K562 (cell line): Measurements from ENCODE around the gene RPTOR. TPM values are rescaled to one million over a fixed set of nuclear protein-coding genes. Genes with fewer than 3 reads are reported as not detected.
A peak's percentile ranks its signal among the peaks of the same experiment; 100 is the strongest.

Experiments used
- ATAC-seq: fragments of 200-7000 bp; cut with Tn5 transposase; 3 replicates; pipeline ENCODE4 v1.9.1; 2020; ENCODE audit warnings: moderate library complexity
- BruUV-seq: library from RNA; stranded (reverse); fragments of 400-500 nt; replicated peaks from 2 replicates; lab custom pipeline; 2021; lab: Mats Ljungman, UMichigan
- CTCF ChIA-PET: fragments of 300-600 bp; formaldehyde crosslinking; extraction: SDS; loops from one replicate; lab custom pipeline; 2021; ENCODE audit warnings: low intra/inter-chr PET ratio; lab: Yijun Ruan, JAX
- POLR2A ChIA-PET: fragments of 300-600, 350-650 bp; sonication (Branson Sonifier 250); formaldehyde crosslinking; extraction: SDS; loops from one replicate; lab custom pipeline; 2021; ENCODE audit warnings: antibody characterized with exemption, inconsistent platforms; lab: Yijun Ruan, JAX
- DNase-seq, 4 experiments: peaks; one replicate each; pipeline versions ENCODE4 v3.0.0 to v3.0.0-alpha.2; 2011 to 2018; ENCODE audit warnings: low spot score in 3 of 4, mixed read lengths in 3 of 4; ENCODE audit errors: extremely low read depth in 1 of 4
- FAIRE-seq: peaks from 2 replicates; lab custom pipeline; 2011; peaks lifted over from hg19 to GRCh38; lab: Jason Lieb, UNC
- H2AFZ ChIP-seq: 2 replicates; pipeline ENCODE4 v1.6.0; 2011; ENCODE audit warnings: low read depth, low read length, control low read depth, inconsistent platforms
- H3K27ac ChIP-seq: fragments of 200-600 bp; 3 replicates; pipeline ENCODE4 v1.8.0; 2011; ENCODE audit warnings: low read depth, mild to moderate bottlenecking, control low read depth, inconsistent platforms, low read length, moderate library complexity, mixed read lengths; ENCODE audit errors: extremely low read depth
- H3K27me3 ChIP-seq, 2 experiments: fragments of 300-600 bp in 1 of 2; 2 replicates in 1 of 2; 3 replicates in 1 of 2; pipeline versions ENCODE4 v1.6.0 to v1.8.0; 2011; ENCODE audit warnings: inconsistent platforms in 2 of 2, low read length in 2 of 2, mild to moderate bottlenecking in 1 of 2, mixed read lengths in 1 of 2, moderate library complexity in 1 of 2; ENCODE audit not compliant: control insufficient read depth in 2 of 2, insufficient read depth in 2 of 2
- H3K36me3 ChIP-seq: fragments of 300-600 bp; 3 replicates; pipeline ENCODE4 v1.8.0; 2011; ENCODE audit warnings: mild to moderate bottlenecking, low read length, inconsistent platforms; ENCODE audit not compliant: control insufficient read depth, insufficient read depth
- H3K4me1 ChIP-seq, 2 experiments: fragments of 200-600 bp in 1 of 2; replicated peaks in 1 of 2; 2 replicates in 1 of 2; 3 replicates in 1 of 2; pipeline versions ENCODE4 v1.5.1 to v1.8.0; 2011; ENCODE audit warnings: inconsistent platforms in 2 of 2, low read length in 2 of 2, mild to moderate bottlenecking in 1 of 2, mixed read lengths in 1 of 2, moderate library complexity in 1 of 2; ENCODE audit not compliant: control insufficient read depth in 2 of 2, insufficient read depth in 2 of 2
- H3K4me2 ChIP-seq: 2 replicates; pipeline ENCODE4 v1.6.1; 2011; ENCODE audit warnings: low read length, control low read depth, inconsistent platforms, mixed read lengths; ENCODE audit not compliant: insufficient read depth
- H3K4me3 ChIP-seq: fragments of 200-600 bp; sonication (generic), shearing (Covaris generic); 2 replicates; pipeline ENCODE4 v1.5.1; 2016; ENCODE audit warnings: control low read depth, inconsistent platforms
- H3K79me2 ChIP-seq: fragments of 200-600 bp; 3 replicates; pipeline ENCODE4 v1.8.0; 2011; ENCODE audit warnings: low read length, inconsistent platforms; ENCODE audit not compliant: control insufficient read depth, insufficient read depth
- H3K9ac ChIP-seq, 2 experiments: 2 replicates each; pipeline versions ENCODE4 v1.6.0 to v1.6.1; 2011; ENCODE audit warnings: low read depth in 2 of 2, low read length in 2 of 2, control low read depth in 1 of 2, inconsistent platforms in 1 of 2, mild to moderate bottlenecking in 1 of 2, mixed read lengths in 1 of 2; ENCODE audit not compliant: insufficient read depth in 1 of 2
- H3K9me1 ChIP-seq: one replicate; pipeline ENCODE4 v1.6.0; 2011; ENCODE audit warnings: inconsistent platforms, mild to moderate bottlenecking, low read length, moderate library complexity; ENCODE audit not compliant: control insufficient read depth, insufficient read depth
- H3K9me3 ChIP-seq: replicated peaks from 2 replicates; pipeline ENCODE4 v1.5.1; 2011; ENCODE audit warnings: low read depth, low read length, inconsistent platforms; ENCODE audit not compliant: control insufficient read depth, insufficient read depth
- H4K20me1 ChIP-seq: replicated peaks from 2 replicates; pipeline ENCODE4 v1.6.1; 2011; ENCODE audit warnings: low read length, inconsistent platforms, mixed read lengths; ENCODE audit not compliant: control insufficient read depth, insufficient read depth
- ATF7 ChIP-seq: fragments of 450-650 bp; IDR thresholded peaks from 2 replicates; pipeline ENCODE4 v1.7.1; 2014; ENCODE audit warnings: mild to moderate bottlenecking, moderate library complexity
- ETS1 ChIP-seq: conservative IDR thresholded peaks from 2 replicates; pipeline ENCODE4 v1.6.1; 2011; ENCODE audit warnings: low read depth, mild to moderate bottlenecking, low read length; ENCODE audit not compliant: control insufficient read depth
- HIVEP1 ChIP-seq: fragments of 250-450 bp; sonication (Bioruptor Pico); IDR thresholded peaks from 2 replicates; pipeline ENCODE4 v1.4.0; 2020; ENCODE audit warnings: mild to moderate bottlenecking
- MYBL2 ChIP-seq, 2 experiments: fragments of 450-650 bp in 1 of 2; sonication (generic) in 1 of 2; formaldehyde crosslinking in 1 of 2; IDR thresholded peaks; 2 replicates each; pipeline versions ENCODE4 v1.6.1 to v1.8.1; 2017 to 2022; ENCODE audit warnings: borderline replicate concordance in 1 of 2, inconsistent platforms in 1 of 2, low read depth in 1 of 2, mild to moderate bottlenecking in 1 of 2, missing genetic modification reagents in 1 of 2, moderate library complexity in 1 of 2
- PHF20 ChIP-seq: fragments of 450-650 bp; IDR thresholded peaks from 2 replicates; pipeline ENCODE4 v1.6.1; 2018; ENCODE audit not compliant: partially characterized antibody
- RBM14 ChIP-seq: fragments of 200-400 bp; formaldehyde crosslinking; IDR thresholded peaks from 2 replicates; pipeline ENCODE4 v1.6.1; 2018; ENCODE audit warnings: low read depth, mild to moderate bottlenecking, low read length, moderate library complexity, borderline replicate concordance; ENCODE audit not compliant: insufficient read depth
- RERE ChIP-seq: sonication (generic); formaldehyde crosslinking; IDR thresholded peaks from 2 replicates; pipeline ENCODE4 v1.8.0; 2023; ENCODE audit warnings: missing genetic modification reagents, mild to moderate bottlenecking, borderline replicate concordance
- SUPT5H ChIP-seq: fragments of 450-650 bp; IDR thresholded peaks from 2 replicates; pipeline ENCODE4 v1.6.1; 2016
- TAF15 ChIP-seq: fragments of 200-400 bp; formaldehyde crosslinking; IDR thresholded peaks from 2 replicates; pipeline ENCODE4 v1.6.1; 2017; ENCODE audit warnings: mild to moderate bottlenecking, low read depth, low read length, moderate library complexity
- THRA ChIP-seq: fragments of 450-650 bp; IDR thresholded peaks from 2 replicates; pipeline ENCODE4 v1.6.1; 2017; ENCODE audit warnings: mild to moderate bottlenecking, moderate library complexity
- ZNF165 ChIP-seq: fragments of 250-450 bp; sonication (Bioruptor Pico); IDR thresholded peaks from 2 replicates; pipeline ENCODE4 v1.4.0; 2020; ENCODE audit warnings: borderline replicate concordance
- ZNF175 ChIP-seq: fragments of 200-800 bp; sonication (Bioruptor generic); IDR thresholded peaks from 2 replicates; pipeline ENCODE4 v1.6.1; 2016; ENCODE audit warnings: low read depth, mild to moderate bottlenecking, missing genetic modification characterization, missing compliant biosample characterization
- ZNF3 ChIP-seq: fragments of 250-450 bp; sonication (Bioruptor Pico); IDR thresholded peaks from 2 replicates; pipeline ENCODE4 v1.5.0; 2021; ENCODE audit warnings: mild to moderate bottlenecking, moderate library complexity
- ZNF785 ChIP-seq: fragments of 250-450 bp; sonication (Bioruptor Pico); IDR thresholded peaks from 2 replicates; pipeline ENCODE4 v1.4.0; 2020; ENCODE audit warnings: mild to moderate bottlenecking
- ZNF79 ChIP-seq: fragments of 250-450 bp; sonication (Bioruptor Pico); IDR thresholded peaks from 2 replicates; pipeline ENCODE4 v1.4.0; 2020; ENCODE audit warnings: low read depth, mild to moderate bottlenecking, moderate library complexity
- ZZZ3 ChIP-seq: fragments of 450-650 bp; IDR thresholded peaks from 2 replicates; pipeline ENCODE4 v1.6.1; 2016; ENCODE audit warnings: antibody characterized with exemption, mild to moderate bottlenecking, moderate library complexity
- WGBS: fragments of 100-300 bp; shearing (Covaris generic); methylation state at CpG from one replicate; pipeline ENCODE4 v1.1.6; 2016; ENCODE audit warnings: low coverage, mixed read lengths; ENCODE audit not compliant: insufficient coverage; ENCODE audit errors: missing lambda C conversion rate; 5-methylcytosine and 5-hydroxymethylcytosine counted together
- in situ Hi-C: fragments of 300-500 bp; cut with MboI; formaldehyde crosslinking; loops from 4 replicates; pipeline ENCODE4 v1.15.0; 2018; ENCODE audit warnings: inconsistent platforms, mixed read lengths
- intact Hi-C: fragments of 100-400 bp; cut with micrococcal nuclease; formaldehyde crosslinking; loops from 2 replicates; pipeline ENCODE4 v1.14.2; 2022
- polyA plus RNA-seq, 8 experiments: library from polyadenylated mRNA; depleted of rRNA in 4 of 8; stranded (reverse) in 5 of 8; unstranded in 3 of 8; fragments of >200 nt; fragmentation: Nextera tagmentation in 2 of 8; fragmentation: Illumina TruSeq in 1 of 8; extraction: Ambion mirVana in 2 of 8; extraction: Trizol in 1 of 8; gene quantifications; 2 replicates each; pipeline versions ENCODE4 v1.2.1 to v1.2.3, GENCODE V29; 2011 to 2014; ENCODE audit warnings: inconsistent platforms in 1 of 8, missing spikeins in 1 of 8
- total RNA-seq, 7 experiments: library from RNA; depleted of rRNA in 6 of 7; stranded (reverse); fragments of >200 nt in 6 of 7; fragmentation: Illumina TruSeq in 2 of 7; extraction: Trizol in 2 of 7; gene quantifications; 2 replicates each; pipeline versions ENCODE4 v1.2.1 to v1.2.3, GENCODE V29; 2011 to 2021; ENCODE audit warnings: low replicate concordance in 1 of 7

RPTOR gene
- total and polyA plus RNA-seq, 9 of the 15 experiments (the other 6 are each of a cell fraction or from before 2014, with no cell fraction given): 0.24 to 54.1 (median 10.2) TPM

- H3K27ac ChIP-seq: no peak overlapping the region
- ChIA-PET CTCF (no interaction called here), POLR2A (interaction anchor here (0.9 to 1.3 kb wide), 2 partner anchors 11 to 164 kb away, joined by 4 read pairs; no protein-coding TSS in a partner anchor)
- H3K4me2 ChIP-seq: no peak overlapping the region
- no peak overlapping the region for H3K4me3 ChIP-seq
- no peaks in the 10 kb centered on the region for H3K27me3 ChIP-seq
- ATAC-seq: no peak
- FAIRE-seq: peak; percentile 46
- no peaks in the 10 kb centered on the region for H3K9me1 ChIP-seq
- 71% methylated on average over 7 of the region's 7 CpGs for WGBS
- H3K9me3 ChIP-seq: no peaks in the 10 kb centered on the region
- H3K36me3 ChIP-seq: peaks cover 12% of the 10 kb centered on the region
- H3K9ac ChIP-seq: no peak overlapping the region
- H3K79me2 ChIP-seq: peaks cover 10% of the 10 kb centered on the region; the same call in 2 of the 3 replicates
- no peak for DNase-seq
- BruUV-seq: no TSS peak
- intact Hi-C loops: no loop called here
- peaks cover 0 to 12% of the 10 kb centered on the region in 2 experiments; a peak in 1 of 5 replicates for H3K4me1 ChIP-seq
- in situ Hi-C loops: no loop called here
- no peak overlapping the region for H2AFZ ChIP-seq
- no peaks in the 10 kb centered on the region for H4K20me1 ChIP-seq
- TF ChIP-seq ZZZ3 (no peak), ZNF785 (CRISPR knock-in tag) (no peak), RERE (CRISPR knock-in tag) (no peak), ZNF3 (CRISPR knock-in tag) (no peak), RBM14 (no peak), MYBL2 (IDR thresholded peaks at IDR 0.05; ENCODE audit: low read depth) (no peak), MYBL2 (CRISPR knock-in tag; IDR thresholded peaks at IDR 0.05; ENCODE audit: borderline replicate concordance) (no peak), ZNF175 (CRISPR knock-in tag) (no peak), ETS1 (no peak), TAF15 (no peak), HIVEP1 (no peak), ZNF79 (CRISPR knock-in tag) (no peak), ATF7 (no peak), SUPT5H (no peak), THRA (no peak), ZNF165 (CRISPR knock-in tag) (no peak), PHF20 (no peak)
Observed at GRCh38 chr17:80729016-80729415, 184.4 kb downstream of the RPTOR start.
